HepG2 (cell line): Measurements from ENCODE around the gene TLCD3B. TPM values are rescaled to one million over a fixed set of nuclear protein-coding genes. Genes with fewer than 3 reads are reported as not detected.

ENCODE experiments used
- ATAC-seq: fragments of 200-7000 bp; cut with Tn5 transposase; 3 replicates; pipeline ENCODE4 v1.9.1; 2020; ENCODE audit warnings: mild to moderate bottlenecking, moderate library complexity
- BruUV-seq: library from RNA; stranded (reverse); fragments of 400-500 nt; replicated peaks from 2 replicates; lab custom pipeline; 2021; lab: Mats Ljungman, UMichigan
- CTCF ChIA-PET: fragments of 300-600 bp; formaldehyde crosslinking; extraction: SDS; loops from one replicate; lab custom pipeline; 2021; ENCODE audit warnings: low total read pairs, inconsistent platforms, low intra/inter-chr PET ratio; lab: Yijun Ruan, JAX
- POLR2A ChIA-PET: fragments of 350-600 bp; sonication (Branson Sonifier 250); formaldehyde crosslinking; loops from one replicate; lab custom pipeline; 2020; ENCODE audit warnings: antibody characterized with exemption, inconsistent platforms; lab: Yijun Ruan, JAX
- DNase-seq: peaks from one replicate; pipeline ENCODE4 v3.0.0-alpha.2; 2015; ENCODE audit warnings: low spot score
- FAIRE-seq: peaks from 3 replicates; lab custom pipeline; 2011; peaks lifted over from hg19 to GRCh38; lab: Jason Lieb, UNC
- H2AFZ ChIP-seq: one replicate; pipeline ENCODE4 v1.6.1; 2011; ENCODE audit warnings: low read length, inconsistent platforms
- H3K27ac ChIP-seq: fragments of 300-600 bp; 3 replicates; pipeline ENCODE4 v1.8.0; 2011; ENCODE audit warnings: mixed run types, mild to moderate bottlenecking, mixed read lengths, low read length, inconsistent platforms; ENCODE audit not compliant: insufficient read depth; ENCODE audit errors: extremely low read length
- H3K27me3 ChIP-seq, 2 experiments: fragments of 200-600 bp in 1 of 2; 2 replicates in 1 of 2; 3 replicates in 1 of 2; pipeline versions ENCODE4 v1.6.0 to v1.8.0; 2011; ENCODE audit warnings: low read length in 2 of 2, mild to moderate bottlenecking in 2 of 2, moderate library complexity in 2 of 2, inconsistent platforms in 1 of 2; ENCODE audit not compliant: insufficient read depth in 2 of 2, control insufficient read depth in 1 of 2
- H3K36me3 ChIP-seq, 2 experiments: fragments of 200-600 bp in 1 of 2; replicated peaks in 1 of 2; 2 replicates in 1 of 2; 3 replicates in 1 of 2; pipeline versions ENCODE4 v1.5.1 to v1.8.0; 2011; ENCODE audit warnings: low read length in 2 of 2, inconsistent platforms in 1 of 2; ENCODE audit not compliant: insufficient read depth in 2 of 2, control insufficient read depth in 1 of 2
- H3K4me1 ChIP-seq: 2 replicates; pipeline ENCODE4 v1.5.1; 2012; ENCODE audit warnings: low read length, inconsistent platforms; ENCODE audit not compliant: insufficient read depth
- H3K4me2 ChIP-seq: 2 replicates; pipeline ENCODE4 v1.6.0; 2011; ENCODE audit warnings: low read depth, low read length, inconsistent platforms
- H3K4me3 ChIP-seq, 3 experiments: fragments of 200-600 bp in 1 of 3; sonication (generic), shearing (Covaris generic) in 1 of 3; replicated peaks in 1 of 3; 2 replicates each; pipeline ENCODE4 v1.5.1; 2011 to 2016; ENCODE audit warnings: low read length in 3 of 3, inconsistent platforms in 2 of 3, low read depth in 2 of 3, mild to moderate bottlenecking in 2 of 3, control low read depth in 1 of 3, mixed read lengths in 1 of 3; ENCODE audit not compliant: insufficient read depth in 1 of 3
- H3K79me2 ChIP-seq: one replicate; pipeline ENCODE4 v1.6.1; 2011; ENCODE audit warnings: low read length, inconsistent platforms; ENCODE audit not compliant: insufficient read depth
- H3K9ac ChIP-seq: 2 replicates; pipeline ENCODE4 v1.6.0; 2011; ENCODE audit warnings: mild to moderate bottlenecking, low read depth, low read length, inconsistent platforms; ENCODE audit not compliant: insufficient read depth
- H3K9me3 ChIP-seq: 2 replicates; pipeline ENCODE4 v1.5.1; 2012; ENCODE audit warnings: mild to moderate bottlenecking, low read length
- H4K20me1 ChIP-seq: 2 replicates; pipeline ENCODE4 v1.6.0; 2011; ENCODE audit warnings: inconsistent platforms, mild to moderate bottlenecking, low read length, moderate library complexity; ENCODE audit not compliant: insufficient read depth
- AGO2 ChIP-seq: fragments of 200-400 bp; formaldehyde crosslinking; optimal IDR thresholded peaks from 2 replicates; pipeline ENCODE3; 2017; ENCODE audit warnings: mild to moderate bottlenecking, low read depth, low read length, moderate library complexity
- ETV6 ChIP-seq: sonication (generic); formaldehyde crosslinking; conservative IDR thresholded peaks from 2 replicates; pipeline ENCODE4 v1.4.0; 2020; ENCODE audit warnings: missing genetic modification reagents
- HNF4A ChIP-seq: sonication (generic); formaldehyde crosslinking; IDR thresholded peaks from 2 replicates; pipeline ENCODE4 v1.4.0; 2020; ENCODE audit warnings: missing genetic modification reagents
- JUNB ChIP-seq: sonication (generic); formaldehyde crosslinking; IDR thresholded peaks from 2 replicates; pipeline ENCODE4 v1.8.0; 2022; ENCODE audit warnings: missing genetic modification reagents, mild to moderate bottlenecking, borderline replicate concordance
- KLF13 ChIP-seq: sonication (generic); formaldehyde crosslinking; IDR thresholded peaks from 2 replicates; pipeline ENCODE4 v1.4.0; 2020; ENCODE audit warnings: mild to moderate bottlenecking, missing genetic modification reagents
- PAX8 ChIP-seq: sonication (generic); formaldehyde crosslinking; IDR thresholded peaks from 2 replicates; pipeline ENCODE4 v1.8.0; 2022; ENCODE audit warnings: mild to moderate bottlenecking, missing genetic modification reagents, borderline replicate concordance
- RAD21 ChIP-seq: fragments of 450-650 bp; formaldehyde crosslinking; IDR thresholded peaks from 2 replicates; pipeline ENCODE4 v1.5.0; 2020; ENCODE audit warnings: mild to moderate bottlenecking
- REL ChIP-seq: sonication (generic); formaldehyde crosslinking; conservative IDR thresholded peaks from 2 replicates; pipeline ENCODE4 v1.8.0; 2022; ENCODE audit warnings: mild to moderate bottlenecking, missing genetic modification reagents, moderate library complexity
- REXO4 ChIP-seq: sonication (generic); formaldehyde crosslinking; IDR thresholded peaks from 2 replicates; pipeline ENCODE4 v1.8.0; 2022; ENCODE audit warnings: missing genetic modification reagents, mild to moderate bottlenecking, borderline replicate concordance
- STAG1 ChIP-seq: sonication (generic); formaldehyde crosslinking; IDR thresholded peaks from 2 replicates; pipeline ENCODE4 v1.4.0; 2020; ENCODE audit warnings: missing genetic modification reagents
- STAT6 ChIP-seq: sonication (generic); formaldehyde crosslinking; IDR thresholded peaks from 2 replicates; pipeline ENCODE4 v1.4.0; 2020; ENCODE audit warnings: missing genetic modification reagents, mild to moderate bottlenecking, borderline replicate concordance
- ZBTB20 ChIP-seq: sonication (generic); formaldehyde crosslinking; IDR thresholded peaks from 2 replicates; pipeline ENCODE4 v1.8.1; 2023; ENCODE audit warnings: missing genetic modification reagents, low read depth, mild to moderate bottlenecking, borderline replicate concordance
- ZNF414 ChIP-seq: sonication (generic); formaldehyde crosslinking; IDR thresholded peaks from 2 replicates; pipeline ENCODE4 v1.5.0; 2020; ENCODE audit warnings: missing genetic modification reagents
- ZNF616 ChIP-seq: sonication (generic); formaldehyde crosslinking; IDR thresholded peaks from 2 replicates; pipeline ENCODE4 v1.5.0; 2020; ENCODE audit warnings: low read depth, mild to moderate bottlenecking, missing genetic modification reagents
- ZNF768 ChIP-seq: sonication (generic); formaldehyde crosslinking; IDR thresholded peaks from 2 replicates; pipeline ENCODE4 v1.4.0; 2020; ENCODE audit warnings: missing genetic modification reagents
- WGBS: methylation state at CpG from one replicate; pipeline ENCODE4 v1.1.6; 2017; ENCODE audit warnings: low lambda C conversion rate; 5-methylcytosine and 5-hydroxymethylcytosine counted together
- in situ Hi-C: cut with HindIII; loops from 2 replicates; pipeline ENCODE4 v1.10.0; 2017; ENCODE audit warnings: low pct_unique_long_range_greater_than_20kb; ENCODE audit not compliant: extremely low pct_ligation_motif_present
- intact Hi-C: fragments of 100-400 bp; cut with micrococcal nuclease; formaldehyde crosslinking; loops from one replicate; pipeline ENCODE4 v1.10.0; 2022; ENCODE audit not compliant: unreplicated experiment
- polyA plus RNA-seq, 8 experiments: library from polyadenylated mRNA; depleted of rRNA in 3 of 8; stranded (reverse) in 7 of 8; unstranded in 1 of 8; fragments of >200 nt; fragmentation: Illumina TruSeq in 4 of 8; extraction: Trizol in 4 of 8; gene quantifications; 2 replicates each; pipeline versions ENCODE4 v1.2.1 to v1.2.3, GENCODE V29; 2011 to 2016; ENCODE audit warnings: low read depth in 4 of 8, missing spikeins in 1 of 8, mixed read lengths in 1 of 8; ENCODE audit not compliant: insufficient read depth in 1 of 8
- total RNA-seq, 5 experiments: library from RNA; depleted of rRNA; stranded (reverse); fragments of >200 nt; fragmentation: Illumina TruSeq; extraction: Trizol; gene quantifications; 2 replicates each; pipeline ENCODE4 v1.2.3, GENCODE V29; 2016; ENCODE audit warnings: low read depth in 1 of 5

The TLCD3B gene
- total and polyA plus RNA-seq, 2 of the 13 experiments (the other 11 are each of a cell fraction or from before 2014, with no cell fraction given), result not detected

GRCh38 chr16:30030011-30030685 lies 923 bp downstream of the TLCD3B start:
- no peaks in the 10 kb centered on the region for H3K36me3 ChIP-seq
- no peak overlapping the region for H2AFZ ChIP-seq
- no peak overlapping the region for H3K9ac ChIP-seq
- no TSS peak for BruUV-seq
- CTCF ChIA-PET, result no interaction called here
- no peaks in the 10 kb centered on the region for H3K79me2 ChIP-seq
- peaks cover 24 to 69% of the 10 kb centered on the region in 2 experiments for H3K27me3 ChIP-seq
- intact Hi-C loops, result loop anchor here (5.0 kb wide), 1 partner anchor 328 kb away; no protein-coding TSS in a partner anchor
- WGBS, result 20% methylated on average over 23 of the region's 23 CpGs
- no peak overlapping the region for H3K27ac ChIP-seq
- POLR2A ChIA-PET, result no interaction called here
- no peak overlapping the region for H3K4me3 ChIP-seq
- no peak overlapping the region for H3K4me2 ChIP-seq
- no peaks in the 10 kb centered on the region for H3K9me3 ChIP-seq
- DNase-seq, result no peak
- no peaks in the 10 kb centered on the region; the same call in 1 of the 2 replicates for H4K20me1 ChIP-seq
- no peak for TF ChIP-seq ETV6 (CRISPR knock-in tag)
- no peak for TF ChIP-seq JUNB (CRISPR knock-in tag)
- no peak for TF ChIP-seq KLF13 (CRISPR knock-in tag)
- no peak for TF ChIP-seq ZNF616 (CRISPR knock-in tag)
- no peak for TF ChIP-seq REL (CRISPR knock-in tag)
- no peak for TF ChIP-seq STAG1
- TF ChIP-seq ZNF768, result no peak
- TF ChIP-seq PAX8 (CRISPR knock-in tag), result no peak
- TF ChIP-seq ZBTB20 (CRISPR knock-in tag), result no peak
- no peak for TF ChIP-seq ZNF414 (CRISPR knock-in tag)
- TF ChIP-seq HNF4A, result no peak
- no peak for TF ChIP-seq AGO2
- no peak for TF ChIP-seq REXO4
- no peak for TF ChIP-seq STAT6 (CRISPR knock-in tag)
- TF ChIP-seq RAD21 (CRISPR knock-in tag), result no peak
- FAIRE-seq, result no peak
- no peak for ATAC-seq
- in situ Hi-C loops, result loop anchor here (10.0 kb wide), 1 partner anchor 335 kb away; no protein-coding TSS in a partner anchor
- H3K4me1 ChIP-seq, result peaks cover 23% of the 10 kb centered on the region
